OCI-LY7 (cell line): ENCODE data around the gene BPIFA2.

ENCODE experiments used
- EZH2phosphoT487 ChIP-seq: fragments of 200-600 bp; sonication (generic); IDR thresholded peaks from 2 replicates; pipeline ENCODE4 v1.6.1; 2018; ENCODE audit warnings: low read depth, borderline replicate concordance, mild to moderate bottlenecking, mixed run types, antibody characterized with exemption, low read length, moderate library complexity, mixed read lengths
- TF ChIP-seq, protein P1 (sequence below): fragments of 200-600 bp; sonication (generic); conservative IDR thresholded peaks from 2 replicates; pipeline ENCODE4 v1.5.1; 2014; ENCODE audit warnings: mild to moderate bottlenecking, antibody characterized with exemption, low read length, moderate library complexity, mixed read lengths

DNA sequence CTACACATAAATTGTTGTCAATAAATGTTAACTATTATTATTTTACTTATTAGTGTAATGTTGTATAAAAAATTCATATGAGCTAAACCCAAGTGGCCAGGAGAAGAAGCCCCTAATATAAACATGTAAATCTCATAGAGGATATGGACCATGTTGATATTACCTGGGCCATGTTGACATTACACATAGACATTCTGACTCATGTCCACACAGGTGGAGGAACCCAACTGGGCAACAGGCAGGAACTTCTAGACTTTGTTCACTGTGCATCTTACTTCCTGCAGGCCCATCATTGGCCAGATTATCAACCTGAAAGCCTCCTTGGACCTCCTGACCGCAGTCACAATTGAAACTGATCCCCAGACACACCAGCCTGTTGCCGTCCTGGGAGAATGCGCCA is 7.2 kb downstream of the BPIFA2 start:
- TF ChIP-seq, protein P1, sequence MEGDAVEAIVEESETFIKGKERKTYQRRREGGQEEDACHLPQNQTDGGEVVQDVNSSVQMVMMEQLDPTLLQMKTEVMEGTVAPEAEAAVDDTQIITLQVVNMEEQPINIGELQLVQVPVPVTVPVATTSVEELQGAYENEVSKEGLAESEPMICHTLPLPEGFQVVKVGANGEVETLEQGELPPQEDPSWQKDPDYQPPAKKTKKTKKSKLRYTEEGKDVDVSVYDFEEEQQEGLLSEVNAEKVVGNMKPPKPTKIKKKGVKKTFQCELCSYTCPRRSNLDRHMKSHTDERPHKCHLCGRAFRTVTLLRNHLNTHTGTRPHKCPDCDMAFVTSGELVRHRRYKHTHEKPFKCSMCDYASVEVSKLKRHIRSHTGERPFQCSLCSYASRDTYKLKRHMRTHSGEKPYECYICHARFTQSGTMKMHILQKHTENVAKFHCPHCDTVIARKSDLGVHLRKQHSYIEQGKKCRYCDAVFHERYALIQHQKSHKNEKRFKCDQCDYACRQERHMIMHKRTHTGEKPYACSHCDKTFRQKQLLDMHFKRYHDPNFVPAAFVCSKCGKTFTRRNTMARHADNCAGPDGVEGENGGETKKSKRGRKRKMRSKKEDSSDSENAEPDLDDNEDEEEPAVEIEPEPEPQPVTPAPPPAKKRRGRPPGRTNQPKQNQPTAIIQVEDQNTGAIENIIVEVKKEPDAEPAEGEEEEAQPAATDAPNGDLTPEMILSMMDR = no peak
- no peak for TF ChIP-seq EZH2phosphoT487
